Right renal cortex interstitium (tissue), 3 donors: Measurements from ENCODE around the gene CFAP157. TPM values are rescaled to one million over a fixed set of nuclear protein-coding genes. Genes with fewer than 3 reads are reported as not detected.

ENCODE experiments used
- DNase-seq, 3 donors: peaks; one replicate each; pipeline ENCODE4 v3.0.0-alpha.2; 2013; ENCODE audit warnings: low read depth in 3 of 3, low spot score in 2 of 3
- polyA plus RNA-seq, 3 donors: library from polyadenylated mRNA; unstranded; fragments of 120-200 nt; gene quantifications; one replicate each; pipeline ENCODE4 v1.2.1, GENCODE V29; 2013; ENCODE audit not compliant: insufficient read length in 3 of 3

CFAP157 gene
- polyA plus RNA-seq, 3 donors: 2.7 to 3.3 (median 2.9) TPM

DNA sequence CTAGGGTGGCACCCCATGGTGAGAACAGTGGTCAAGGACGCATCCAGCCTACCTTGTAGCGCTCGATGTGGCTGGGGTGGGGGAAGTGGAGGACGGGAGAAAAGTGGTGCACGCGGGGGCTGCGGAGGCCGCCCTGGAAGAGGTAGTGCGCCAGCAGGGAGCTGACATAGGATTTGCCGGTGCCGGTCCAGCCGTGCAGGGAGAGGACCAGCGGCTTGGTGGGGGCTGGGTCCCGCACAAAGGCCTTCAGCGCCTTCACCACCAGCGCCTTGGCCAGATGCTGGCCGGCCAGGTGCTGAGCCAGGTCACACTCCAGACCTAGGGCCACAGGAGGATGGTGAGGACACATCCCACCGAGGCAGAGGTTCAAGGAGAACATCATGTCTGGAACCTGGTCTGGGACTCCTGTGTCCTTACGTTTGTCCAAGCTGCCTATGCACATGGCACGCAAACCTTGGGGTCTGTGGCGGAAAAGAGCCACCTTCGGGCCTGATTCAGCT is 27.5 kb downstream of the CFAP157 start:
- DNase-seq: no peak

DNA sequence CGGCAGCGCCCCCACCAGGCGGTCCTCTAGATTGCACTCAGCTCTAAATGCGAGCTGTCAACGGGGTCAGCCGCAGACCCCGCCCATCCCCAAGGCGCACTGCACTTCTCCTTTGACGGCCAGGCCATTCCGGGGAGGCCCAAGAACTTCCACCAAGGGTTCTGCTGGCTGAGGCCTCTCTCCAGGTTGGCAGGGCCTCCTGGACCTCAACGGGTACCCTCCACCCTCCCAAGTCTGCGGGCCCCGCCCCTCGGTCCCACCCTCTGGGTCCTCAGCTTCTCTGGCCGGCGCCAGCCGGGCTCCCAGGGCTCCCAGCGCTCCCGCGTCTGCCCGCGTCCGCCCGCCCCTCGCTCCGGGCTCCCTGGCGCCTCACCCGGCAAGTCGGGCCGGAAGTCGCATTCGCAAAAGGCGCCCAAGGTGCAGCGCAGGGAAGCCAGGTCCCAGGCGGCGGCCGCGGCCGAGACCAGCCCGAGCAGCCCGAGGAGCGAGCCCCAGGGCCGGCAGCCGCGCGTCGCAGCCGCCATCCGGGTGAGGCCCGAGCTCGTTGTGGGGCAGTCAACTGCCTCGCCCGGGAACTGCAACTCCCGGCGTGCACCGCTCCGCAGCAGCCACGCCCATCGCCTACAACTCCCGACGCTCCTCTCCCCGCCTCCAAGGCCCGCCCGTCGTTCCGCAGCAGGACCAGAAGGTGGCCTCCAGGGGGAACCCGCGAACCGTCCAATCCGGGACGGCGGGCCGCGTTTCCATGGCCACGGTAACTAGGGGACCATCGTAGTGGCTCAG is 28.1 kb downstream of the CFAP157 start, which contains the start of gene TOR2A:
Gene TOR2A, minus strand, starts transcription at position 548 of the 783 bp plus-strand sequence. Its CDS starts 24 bp downstream, at position 524.
- peak; percentile 92 to 95 (median 94) for DNase-seq

DNA sequence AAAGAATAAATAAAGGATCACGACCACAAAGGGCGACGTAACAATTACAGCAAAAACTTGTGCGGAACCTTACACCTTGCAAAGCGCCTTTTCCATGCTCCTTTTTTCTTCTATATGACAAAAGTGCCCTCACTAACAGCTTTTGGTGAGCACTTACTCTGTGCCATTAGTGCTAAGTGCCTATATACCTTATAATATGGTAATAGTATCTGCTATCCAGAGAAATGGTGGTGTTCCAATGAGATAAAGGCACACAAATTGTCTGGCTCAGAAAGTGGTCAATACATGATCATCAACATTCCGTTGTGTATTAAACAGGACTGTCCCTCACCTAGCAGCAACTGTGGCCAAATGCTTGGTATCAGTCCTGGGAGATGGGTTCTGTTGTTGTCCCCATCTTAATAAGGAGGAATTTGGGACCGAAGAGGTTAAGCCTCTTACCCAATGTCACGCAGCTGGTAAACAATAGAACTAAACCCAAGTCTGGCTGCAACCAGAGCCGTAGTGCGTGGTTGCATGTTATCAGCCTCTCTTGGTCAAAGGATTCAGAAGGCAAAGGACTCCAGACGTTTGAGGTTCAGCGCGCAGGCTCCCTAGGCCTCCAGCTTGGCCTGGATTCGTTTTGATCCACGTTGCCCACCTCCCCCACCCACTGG is 28.9 kb downstream of the CFAP157 start:
- DNase-seq: no peak

DNA sequence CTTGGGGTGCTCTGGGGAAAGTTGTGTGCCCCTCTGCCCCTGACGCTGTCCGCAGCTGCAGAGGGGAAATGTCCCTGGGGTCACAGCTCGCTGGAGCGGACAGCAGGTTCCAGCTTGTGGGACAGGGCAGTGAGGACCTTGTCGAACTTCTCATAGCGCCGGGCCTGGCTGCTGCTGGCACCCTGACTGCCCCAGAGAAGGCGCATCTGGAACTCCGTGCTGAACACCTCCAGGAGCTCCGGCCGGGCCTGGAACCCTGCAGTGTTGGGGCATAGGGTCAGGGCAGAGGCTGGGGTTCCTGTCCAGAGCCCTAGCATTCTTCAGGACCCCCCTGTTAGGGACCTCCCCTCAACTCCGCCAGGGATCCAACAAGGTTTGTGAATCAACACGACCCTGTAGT is 31.9 kb downstream of the CFAP157 start:
- DNase-seq: no peak

DNA sequence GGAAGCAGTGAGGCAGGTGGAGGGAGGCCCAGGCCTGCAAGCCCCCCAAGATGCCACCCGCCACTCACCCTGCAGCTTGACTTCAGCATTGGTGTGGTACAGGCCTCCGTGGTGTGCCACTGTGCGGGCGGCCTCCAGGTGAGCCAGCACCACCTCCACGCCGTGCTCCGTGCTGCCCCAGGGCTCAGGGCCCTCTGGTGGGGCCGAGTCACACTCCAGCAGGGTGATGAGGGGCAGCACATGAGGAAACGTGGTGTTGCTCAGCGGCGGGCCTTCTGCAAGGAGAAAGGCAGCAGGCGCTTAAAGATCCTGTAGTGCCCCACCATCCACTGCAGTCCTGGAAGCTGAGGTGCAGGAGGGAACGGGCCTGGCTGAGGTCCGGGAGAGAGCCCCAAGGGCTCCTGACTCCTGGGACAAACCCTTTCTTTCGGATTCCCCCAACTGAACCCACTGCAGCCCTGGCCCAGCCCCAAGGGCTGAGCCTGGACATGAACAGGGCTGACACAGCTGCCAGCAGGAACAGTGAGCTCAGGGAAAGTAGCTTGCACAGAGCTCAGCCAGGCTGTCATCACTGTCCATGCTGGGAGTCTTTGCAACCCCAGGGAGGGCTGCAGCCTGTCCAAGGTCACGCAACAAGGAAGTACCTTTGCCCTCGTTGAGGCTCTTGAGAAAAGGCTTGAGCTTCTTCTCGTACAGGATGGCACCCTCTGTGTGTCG is 33.0 kb downstream of the CFAP157 start:
- no peak for DNase-seq

DNA sequence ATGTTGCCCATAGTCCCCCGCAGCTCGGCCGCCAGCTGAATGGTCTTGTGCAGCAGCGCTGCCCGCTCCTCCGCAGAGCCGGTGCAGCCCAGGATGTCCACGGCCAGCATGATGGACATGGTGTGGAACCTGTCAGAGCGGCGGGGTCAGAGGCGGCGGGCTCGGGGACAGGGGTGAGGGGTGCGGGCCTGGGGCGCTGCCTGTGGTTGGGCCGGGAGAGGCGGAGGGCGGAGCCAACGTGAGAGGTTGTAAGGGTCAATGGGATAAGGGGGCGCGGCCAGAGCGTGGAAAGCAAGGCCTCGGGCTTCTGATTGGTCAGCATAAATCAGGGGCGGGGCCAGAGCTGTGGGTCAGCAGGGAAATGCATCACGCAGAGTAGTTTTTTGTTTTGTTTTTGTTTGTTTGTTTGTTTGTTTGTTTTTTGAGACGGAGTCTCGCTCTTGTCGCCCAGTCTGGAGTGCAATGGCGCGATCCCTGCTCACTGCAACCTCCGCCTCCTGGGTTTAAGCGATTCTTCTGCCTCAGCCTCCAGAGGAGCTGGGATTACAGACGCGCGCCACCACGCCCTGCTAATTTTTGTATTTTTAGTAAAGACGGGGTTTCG is 35.1 kb downstream of the CFAP157 start:
- peak in 1 of 3 donors; percentile 51 for DNase-seq

DNA sequence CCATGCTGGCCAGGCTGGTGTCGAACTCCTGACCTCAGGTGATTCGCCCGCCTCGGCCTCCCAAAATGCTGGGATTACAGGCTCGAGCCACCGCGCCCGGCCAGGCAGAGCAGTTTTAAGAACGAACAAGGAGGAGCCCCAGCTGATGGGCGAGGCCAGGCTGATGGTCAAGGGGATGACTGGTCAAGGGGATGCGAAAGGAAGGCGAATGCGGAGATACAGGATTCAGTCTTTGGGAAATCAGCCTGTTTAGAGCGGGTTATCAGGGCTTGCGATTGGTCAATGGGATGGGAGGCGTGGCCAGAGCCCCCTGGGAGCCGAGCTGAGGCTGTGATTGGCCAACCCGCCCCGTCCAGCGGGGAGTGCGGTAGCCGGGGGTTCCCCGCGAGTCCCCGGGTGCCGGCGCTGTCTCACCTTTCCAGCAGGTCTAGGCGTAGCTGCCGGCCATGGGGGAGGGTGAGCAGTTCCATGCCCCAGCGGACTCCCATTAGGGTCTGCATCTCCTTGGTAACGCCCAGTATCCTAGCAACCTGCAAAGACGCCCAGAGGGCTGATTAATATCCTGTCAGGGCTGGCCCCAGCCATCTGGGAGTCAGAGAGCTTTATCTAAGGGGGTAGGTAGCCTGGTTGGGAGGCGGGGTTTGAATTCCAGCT is 35.8 kb downstream of the CFAP157 start:
- DNase-seq: peak; percentile 41 to 66 (median 62)

DNA sequence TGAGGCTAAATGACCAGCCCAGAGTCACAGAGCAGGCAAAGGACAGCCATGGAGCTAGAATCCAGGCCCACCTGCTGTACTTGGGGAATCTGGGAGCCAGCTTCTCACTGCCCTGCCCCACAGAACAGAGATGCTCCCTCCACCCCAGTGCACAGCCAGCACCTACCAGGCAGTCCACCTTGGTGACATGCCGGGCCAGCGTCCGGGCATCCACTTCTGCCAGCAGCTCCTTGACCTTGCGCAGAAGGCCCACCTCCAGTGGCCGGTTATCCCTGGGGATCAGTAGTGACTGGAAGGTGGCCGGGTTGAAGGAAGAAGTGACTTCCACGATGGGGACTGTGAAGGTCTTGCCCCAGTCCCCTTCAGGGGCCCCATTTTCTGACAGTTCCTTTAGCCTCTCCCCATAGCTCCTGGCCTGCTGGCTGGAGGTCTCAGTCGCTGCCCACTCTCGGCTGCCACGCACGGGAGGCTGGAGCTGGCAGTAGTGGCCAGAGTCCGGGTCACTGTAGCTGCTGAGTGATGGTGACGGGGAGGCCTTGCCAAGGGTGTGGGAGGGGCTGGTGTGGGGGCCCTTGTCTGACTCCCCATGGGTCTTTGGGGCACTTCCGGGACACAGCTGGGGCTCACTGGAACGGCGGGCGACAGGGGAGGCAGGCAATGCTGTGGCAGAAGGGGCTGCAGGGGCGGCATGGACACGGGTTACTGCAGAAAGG is 37.8 kb downstream of the CFAP157 start:
- no peak for DNase-seq

DNA sequence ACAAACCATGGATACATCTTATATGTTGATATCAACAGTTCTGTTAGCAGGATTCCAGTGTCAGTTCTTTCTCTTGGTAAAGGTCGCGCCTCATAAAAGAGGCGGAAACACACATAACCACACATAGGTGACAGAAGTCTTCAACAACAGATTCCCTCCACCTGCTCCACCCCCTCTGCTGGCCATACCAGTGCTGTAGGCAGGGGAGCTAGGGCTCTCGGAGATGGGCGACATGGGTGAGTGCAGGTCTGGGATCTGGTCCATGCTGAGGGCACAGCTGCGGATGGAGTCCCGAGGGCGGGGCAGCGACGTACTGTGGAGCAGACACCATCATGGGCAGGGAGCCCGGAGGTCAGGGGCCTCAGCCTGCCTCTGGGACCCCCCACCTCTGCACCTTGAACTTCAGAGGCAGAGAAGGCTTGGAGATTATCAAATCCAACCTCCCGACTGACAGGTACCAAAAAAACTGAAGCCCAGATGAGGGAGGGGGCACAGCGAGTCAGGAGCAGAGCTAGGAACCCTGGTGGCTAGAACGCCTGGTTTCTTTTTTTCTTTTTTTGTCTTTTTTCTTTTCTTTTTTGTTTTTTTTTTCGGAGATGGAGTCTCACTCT is 40.3 kb downstream of the CFAP157 start:
- no peak for DNase-seq

DNA sequence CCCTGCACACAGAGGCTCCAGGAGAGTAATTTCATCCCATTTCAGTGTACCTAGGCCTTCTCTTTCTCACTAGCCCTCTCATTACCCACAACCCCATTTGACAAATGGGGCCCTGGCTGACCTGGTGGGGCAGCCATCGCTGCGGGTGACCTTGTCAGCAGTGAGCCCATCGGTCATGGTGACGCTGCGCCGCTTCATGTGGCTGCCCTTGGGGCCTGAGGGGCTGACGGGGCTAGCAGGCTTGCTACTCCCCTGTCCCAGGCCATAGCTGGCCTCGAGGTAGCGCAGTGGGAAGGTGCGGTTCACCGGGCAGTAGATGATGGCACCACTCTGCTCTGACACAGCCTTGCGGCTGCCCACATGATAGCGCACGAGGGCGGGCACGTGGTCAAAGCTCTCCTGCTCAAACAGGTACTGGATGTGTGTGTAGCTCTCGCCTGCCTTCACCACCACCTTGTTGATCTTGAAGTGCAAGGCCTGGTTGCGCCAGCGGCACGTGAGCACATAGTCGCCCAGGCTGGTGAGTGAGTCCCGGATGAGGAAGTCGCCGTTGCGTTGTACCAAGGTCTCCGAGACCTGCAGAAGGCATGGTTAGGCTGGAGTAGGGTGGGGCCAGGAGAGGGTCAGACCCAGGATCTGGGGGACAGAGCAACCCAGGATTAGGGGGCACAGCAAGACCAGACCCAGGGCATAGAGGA is 42.5 kb downstream of the CFAP157 start:
- no peak for DNase-seq

DNA sequence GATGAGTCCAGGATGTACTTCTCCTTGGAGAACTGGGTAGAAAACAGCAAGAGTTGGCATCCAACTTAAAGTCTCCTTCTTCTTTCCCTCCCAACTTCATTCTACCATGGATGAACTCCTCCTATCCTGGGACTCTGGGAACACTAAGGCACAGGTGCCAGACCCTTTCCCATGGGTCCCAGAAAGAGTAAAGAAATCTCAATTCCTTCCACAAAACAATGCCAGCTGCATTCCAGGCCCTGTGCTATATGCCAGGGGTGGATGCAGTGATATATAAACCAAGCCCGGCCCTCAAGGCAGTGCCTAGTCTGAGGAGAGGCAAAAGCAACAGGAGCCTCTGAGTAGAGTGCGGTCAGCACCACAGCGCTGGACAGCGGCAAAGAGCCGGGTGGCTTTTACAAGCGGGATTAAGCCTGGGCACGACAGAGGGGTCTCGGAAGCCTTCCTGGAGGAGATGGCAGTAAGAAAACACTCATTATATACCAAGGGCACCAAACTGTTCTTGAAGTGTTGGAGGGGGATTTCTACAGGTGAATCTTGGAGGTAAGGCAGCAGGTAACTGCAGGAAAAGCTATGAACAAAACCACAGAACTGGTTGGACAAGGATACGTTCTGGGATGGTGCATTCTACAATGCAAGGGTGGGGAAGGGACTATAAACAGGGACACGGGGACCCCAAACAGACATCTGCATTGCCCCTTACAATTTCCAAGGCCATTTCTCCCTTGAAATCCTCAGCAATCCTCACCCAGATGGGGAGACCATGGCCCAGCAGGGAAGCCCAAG is 44.7 kb downstream of the CFAP157 start:
- no peak for DNase-seq

DNA sequence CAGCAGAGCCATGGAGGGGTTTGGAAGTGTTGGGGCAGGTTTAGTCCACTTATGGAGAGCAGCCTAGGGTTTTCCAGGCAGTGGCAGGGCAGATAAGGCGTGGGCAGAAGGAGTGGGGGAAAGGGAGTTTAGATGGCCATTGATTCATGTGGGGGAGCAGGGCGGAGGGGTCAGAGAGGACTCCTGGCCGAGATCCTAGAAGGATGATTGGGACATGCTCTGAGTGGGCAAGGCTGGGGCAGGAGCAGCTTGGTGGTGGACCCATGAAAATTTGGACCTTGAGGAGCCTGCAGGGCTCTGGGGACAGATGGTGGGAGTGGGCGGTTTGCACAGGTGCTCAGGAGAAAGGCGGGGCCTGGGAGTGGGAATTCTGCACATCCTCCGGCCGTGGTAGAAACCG is 46.4 kb downstream of the CFAP157 start:
- DNase-seq: no peak

DNA sequence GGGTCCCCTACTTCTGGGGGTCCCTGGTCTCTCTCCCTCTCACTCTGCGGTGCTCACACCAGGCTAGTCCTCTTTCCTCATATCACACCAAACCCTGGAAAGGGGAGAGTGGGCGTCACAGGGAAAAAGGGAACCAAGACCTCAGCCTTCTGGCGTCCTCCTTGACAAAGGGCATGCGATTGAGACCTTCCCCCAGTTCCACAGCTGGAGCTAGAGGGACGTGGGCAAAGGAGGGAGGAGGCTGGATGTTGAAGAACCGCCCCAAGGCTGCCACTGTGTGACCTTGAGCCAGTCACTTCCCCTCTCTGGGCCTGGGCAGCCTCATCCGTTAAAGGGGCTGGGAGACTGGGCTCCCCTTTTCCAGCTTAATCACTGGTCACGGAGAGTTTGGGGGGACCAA is 46.8 kb downstream of the CFAP157 start:
- DNase-seq: no peak

DNA sequence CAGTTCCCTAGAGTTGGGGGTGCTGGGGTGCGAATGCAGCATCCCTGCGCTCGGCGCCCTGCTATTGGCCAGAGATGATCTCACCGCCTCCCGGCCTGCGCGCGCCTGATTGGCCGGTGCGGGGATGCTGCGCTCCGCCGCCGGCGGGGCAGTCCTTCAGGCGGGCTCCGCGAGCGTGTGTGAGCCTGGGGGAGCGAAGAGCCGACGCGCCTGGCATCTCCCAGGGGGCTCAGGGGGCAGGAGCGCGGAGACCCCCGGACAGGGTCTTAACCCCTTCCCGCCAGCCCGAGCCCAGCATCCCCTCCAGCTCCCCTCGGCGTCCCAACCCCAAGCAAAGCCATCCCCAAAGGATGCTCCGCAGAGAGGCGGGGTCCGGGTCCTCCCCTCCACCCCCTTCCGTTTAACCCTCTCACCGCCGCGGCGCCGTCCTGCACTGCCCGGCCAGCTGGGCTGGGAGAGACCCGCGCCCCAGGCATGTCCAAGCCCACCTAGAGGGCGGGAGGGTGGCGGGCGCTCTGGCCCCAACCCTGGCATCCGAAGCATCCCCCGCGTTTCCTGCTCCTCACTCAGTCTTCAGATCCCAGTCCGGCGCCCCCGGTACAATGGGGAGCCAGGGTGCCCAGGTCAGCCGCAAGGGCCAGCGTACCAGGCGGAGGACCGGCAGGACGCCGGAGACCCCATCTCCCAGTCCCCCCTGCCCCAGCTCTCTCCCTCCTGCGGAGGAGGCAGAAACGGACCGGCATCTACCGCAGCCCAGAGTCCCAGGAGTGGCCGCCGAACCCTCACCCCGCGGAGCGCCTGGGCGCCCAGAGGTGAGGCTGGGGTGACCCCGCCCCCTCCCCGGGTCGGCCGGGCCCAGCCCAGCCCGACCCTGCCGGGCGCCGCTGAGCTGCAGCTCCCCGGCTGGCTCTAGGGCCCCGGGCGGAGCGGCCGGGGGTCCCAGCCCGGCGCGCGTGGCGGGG is 47.6 kb downstream of the CFAP157 start:
- DNase-seq: no peak

DNA sequence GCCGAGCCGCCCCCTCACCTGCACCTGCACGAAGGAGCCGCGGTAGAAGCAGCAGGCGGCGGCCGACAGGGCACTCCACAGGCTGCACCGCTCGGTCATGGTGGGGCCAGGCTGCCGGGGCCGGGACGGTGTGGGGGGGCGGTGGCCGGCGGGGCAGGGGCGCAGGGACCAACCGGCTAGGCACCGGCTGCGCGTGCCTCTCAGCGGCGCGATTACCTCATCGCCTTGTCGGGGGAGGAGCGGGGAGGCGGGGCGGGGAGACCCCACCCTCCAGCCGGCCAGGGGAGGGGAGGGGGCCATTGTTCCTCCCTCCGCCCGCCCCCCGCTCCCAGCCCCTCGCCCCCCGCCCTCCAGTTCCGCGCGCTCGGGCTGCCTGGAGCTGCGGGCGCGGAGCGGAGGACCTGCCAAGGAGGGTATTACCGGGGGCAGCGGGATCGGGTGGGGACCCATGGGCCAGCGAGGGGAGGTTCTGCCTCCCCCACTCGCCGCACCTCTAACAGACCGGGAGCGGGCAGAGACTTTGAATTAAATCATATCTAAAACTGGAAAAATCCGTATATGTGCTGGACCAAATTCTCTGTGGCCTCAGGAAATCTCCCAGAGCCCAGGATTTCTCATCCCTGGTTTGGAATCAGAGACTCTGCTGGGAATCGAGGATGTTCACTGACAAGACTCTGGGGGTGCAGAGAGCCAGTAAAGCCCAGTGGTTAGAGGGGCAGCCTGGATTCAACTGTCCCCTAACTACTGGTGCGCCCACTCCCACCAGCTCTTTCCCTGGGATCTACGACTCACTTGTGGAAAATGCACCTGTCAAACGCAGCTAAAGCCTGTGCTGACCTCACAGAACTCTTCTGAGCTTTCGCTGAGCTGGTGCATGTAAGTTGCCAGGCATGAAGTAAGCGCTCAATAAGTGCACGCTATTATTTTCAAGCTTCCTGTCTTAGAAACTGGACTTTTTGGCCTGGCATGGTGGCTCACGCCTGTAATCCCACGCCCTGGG is 48.6 kb downstream of the CFAP157 start:
- no peak for DNase-seq

DNA sequence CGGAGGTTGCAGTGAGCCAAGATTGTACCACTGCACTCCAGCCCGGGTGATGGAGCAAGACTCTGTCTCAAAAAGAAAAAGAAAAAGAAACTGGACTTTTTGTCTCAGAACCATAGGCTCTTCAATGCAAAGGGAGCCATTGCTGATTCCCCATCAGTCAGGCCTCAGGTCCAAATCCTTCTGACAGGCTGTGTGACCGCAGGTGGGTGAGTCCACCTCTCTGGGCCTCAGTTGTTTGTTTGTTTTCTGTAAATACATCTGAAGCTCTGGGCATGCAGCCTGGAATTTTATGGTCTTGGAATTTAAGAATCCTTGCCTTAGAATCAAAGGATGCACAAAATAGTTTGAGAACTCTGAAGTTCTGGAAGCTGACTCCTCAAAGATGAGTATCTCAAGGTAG is 49.4 kb downstream of the CFAP157 start:
- DNase-seq: no peak
